AML-193 (cell line): ENCODE data around the gene ALDH8A1.

Experiments
- DNase-seq, 2 experiments: peaks; one replicate each; lab custom pipeline; 2025; lab: John Stamatoyannopoulos, UW

ALDH8A1 gene

DNA sequence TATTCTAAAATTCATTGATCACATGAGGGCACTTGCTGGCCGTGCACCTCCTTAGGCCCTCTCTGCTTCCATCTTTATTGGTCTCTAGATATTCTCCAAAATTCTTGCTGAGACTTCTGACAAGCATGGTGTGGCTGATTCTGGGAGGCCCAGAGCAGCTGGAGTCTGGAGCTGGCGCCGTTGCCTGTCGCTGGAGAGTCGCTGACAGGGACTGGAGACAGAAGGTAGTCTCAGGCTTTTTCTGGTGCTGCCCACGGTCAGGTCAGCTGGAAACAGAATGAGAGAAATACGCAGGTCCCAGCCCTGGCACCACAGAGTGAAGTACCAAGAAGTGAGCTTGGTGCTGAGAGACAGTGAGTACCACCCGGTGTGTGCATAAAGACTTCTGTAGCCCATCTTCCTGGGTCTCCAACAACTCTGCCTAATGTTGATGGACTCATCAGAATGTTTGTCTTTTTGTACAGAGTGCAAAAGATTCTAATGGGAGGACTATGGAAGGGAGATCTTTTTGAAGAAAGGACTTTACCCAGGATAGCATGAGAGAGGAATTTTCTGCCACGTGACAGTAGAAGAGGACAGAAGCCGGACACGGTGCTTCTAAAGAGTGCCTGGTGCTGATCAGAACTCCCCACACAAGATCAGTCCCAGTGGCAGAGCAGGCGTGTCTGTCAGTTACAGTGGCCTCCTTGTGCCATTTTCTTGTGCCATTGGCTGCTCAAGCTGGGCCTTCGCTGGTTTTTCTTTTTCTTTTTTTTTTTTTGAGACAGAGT, 1.8 kb upstream of the ALDH8A1 start:
- DNase-seq = no peak

DNA sequence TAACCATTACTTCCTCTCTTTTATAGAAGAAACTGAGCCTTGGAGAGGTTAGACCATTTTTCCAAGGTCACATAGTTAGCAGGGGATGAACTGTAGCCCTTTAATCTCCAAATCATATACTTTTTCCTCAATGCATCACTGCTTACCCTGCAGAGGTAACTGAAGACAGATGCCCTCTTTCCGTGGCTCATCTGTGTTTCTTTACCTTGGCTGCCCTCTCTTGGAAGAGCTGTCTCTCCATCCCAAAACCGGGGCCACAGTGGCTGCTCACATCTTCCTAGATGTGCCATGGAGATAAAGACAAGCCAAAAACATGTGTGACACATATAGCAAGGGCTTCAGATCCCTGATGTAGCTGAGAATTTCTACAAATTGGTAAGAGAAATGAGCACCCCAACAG, 581 bp upstream of the ALDH8A1 start:
- DNase-seq = no peak

DNA sequence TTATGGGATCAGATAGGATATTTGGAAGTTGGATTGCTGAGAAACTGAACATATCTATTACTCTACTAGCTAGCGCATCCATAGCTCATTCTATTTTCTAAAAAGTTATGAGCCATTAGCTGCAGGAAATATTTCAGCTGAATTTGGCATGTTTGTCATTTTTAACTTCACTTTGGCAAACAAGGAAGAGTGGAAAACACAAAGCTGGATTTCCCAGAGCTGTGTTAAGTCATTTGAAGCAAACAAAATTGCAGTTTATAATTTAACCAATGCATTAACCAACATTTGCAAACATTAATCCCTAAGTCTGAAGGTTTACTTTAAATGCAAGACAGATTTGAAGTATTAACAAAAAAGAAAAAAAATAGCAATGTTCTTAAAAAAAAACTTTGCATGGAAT, 1.2 kb downstream of the ALDH8A1 start:
- no peak for DNase-seq

DNA sequence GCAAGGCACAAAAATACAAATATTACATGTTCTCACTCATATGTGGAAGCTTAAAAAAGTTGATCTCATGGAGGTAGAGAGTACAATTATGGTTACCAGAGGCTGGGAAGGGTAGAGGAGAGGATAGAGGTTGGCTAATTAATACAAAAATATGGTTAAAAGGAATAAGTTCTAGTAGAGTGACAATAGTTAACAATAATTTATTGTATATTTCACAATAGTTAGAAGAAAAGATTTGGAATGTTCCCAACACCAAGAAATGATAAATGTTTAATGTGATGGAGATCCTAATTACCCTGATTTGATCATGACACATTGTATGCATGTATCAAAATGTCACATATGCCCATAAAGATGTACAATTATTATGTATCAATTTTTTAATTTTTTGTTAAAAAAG, 1.8 kb downstream of the ALDH8A1 start:
- no peak for DNase-seq

- no peak for DNase-seq
Observed at GRCh38 chr6:134945045-134945444, 4.9 kb downstream of the ALDH8A1 start.

DNA sequence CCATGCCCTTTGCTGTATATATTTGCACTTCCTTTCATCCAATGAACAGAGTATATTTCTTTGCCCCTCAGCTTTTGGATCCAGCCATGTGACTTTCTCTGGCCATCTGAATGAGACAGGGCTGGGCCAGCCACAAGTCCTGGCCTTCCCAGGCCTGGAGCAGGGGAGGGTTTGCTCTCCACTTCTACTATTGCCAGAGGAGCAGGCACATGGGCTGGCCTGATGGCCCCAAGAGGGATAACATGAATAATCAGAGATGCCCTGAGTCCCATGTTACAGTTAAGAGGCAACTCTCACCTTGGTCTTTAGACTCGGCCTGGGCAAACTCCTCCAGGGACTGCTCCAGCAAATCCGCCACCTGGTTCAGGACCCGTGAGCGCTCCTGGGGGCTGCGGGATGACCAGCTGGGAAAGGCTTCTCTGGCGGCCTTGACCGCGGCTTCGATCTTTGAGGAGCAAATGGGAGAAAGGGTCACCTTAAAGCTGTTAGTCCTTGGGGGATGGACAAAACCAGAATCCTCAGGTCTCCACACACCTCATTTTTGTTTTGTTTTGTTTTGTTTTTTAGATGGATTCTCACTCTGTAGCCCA, 6.3 kb downstream of the ALDH8A1 start:
- DNase-seq = no peak

DNA sequence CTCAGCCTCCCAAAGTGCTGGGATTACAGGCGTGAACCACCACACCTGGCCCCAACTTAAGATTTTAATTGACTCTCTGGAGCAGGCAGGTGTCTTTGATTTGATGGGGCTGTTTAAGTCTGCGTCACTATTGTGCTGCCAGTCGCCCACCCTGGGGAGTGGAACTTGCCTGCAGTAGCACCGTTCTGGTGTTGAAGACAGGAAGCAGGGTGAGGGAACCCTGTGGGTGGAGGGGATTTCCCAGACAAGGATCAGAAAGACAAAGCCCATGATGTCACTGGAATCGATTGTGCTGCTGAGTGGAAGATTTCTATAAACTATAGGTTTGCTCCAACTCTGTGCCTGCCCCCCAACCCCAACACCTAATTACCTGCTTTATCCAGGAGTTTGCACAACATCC, 11.0 kb downstream of the ALDH8A1 start:
- DNase-seq = no peak

- no peak for DNase-seq
Observed at GRCh38 chr6:134937426-134937825, 12.5 kb downstream of the ALDH8A1 start.

GRCh38 chr6:134936931-134937330, 13.0 kb downstream of the ALDH8A1 start:
- DNase-seq = no peak

- DNase-seq = no peak
Observed at GRCh38 chr6:134936476-134936875, 13.4 kb downstream of the ALDH8A1 start.

- DNase-seq = no peak
Observed at GRCh38 chr6:134934793-134935485, 15.0 kb downstream of the ALDH8A1 start.

DNA sequence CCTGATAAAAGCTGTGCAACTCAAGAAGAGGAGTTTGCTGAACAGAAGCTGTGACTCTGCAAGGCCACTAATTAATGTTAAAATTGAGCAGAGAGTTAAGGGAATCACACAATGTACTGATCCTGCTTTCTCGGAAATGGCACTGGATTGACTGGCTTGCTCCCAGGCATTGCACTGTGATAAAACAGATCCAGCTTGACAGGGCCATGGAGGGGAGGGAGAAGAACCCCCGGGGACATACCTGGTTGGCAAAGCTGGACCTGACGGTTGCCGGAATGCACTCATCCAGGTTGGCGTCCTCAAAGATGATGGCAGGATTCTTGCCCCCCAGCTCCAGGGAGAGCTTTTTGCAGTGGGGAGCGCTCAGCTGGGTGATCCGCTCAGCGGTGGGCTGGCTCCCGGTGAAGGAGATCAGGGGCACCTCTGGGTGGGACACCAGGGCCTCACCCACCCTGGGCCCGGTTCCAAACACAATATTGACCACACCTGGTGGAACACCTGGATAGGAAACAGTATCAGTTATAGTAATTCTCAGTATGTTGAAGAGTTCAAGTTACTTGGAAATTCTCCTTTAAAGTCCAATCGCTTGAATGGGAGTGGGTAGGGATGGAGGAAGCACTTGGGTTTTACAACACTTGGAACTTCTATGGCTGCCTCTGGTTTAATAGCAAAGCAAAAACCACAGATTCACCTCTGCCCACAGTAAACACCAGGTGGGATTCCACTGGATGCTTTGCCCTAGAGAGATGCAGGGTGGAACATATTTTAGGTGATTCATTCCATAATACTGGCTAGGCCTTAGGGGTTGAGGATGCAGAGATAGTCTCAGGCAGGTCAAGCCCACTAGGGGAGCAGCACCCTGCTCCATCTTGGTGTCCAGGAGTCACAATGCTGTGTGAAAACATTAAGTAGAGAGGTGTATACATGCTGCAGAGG, 17.1 kb downstream of the ALDH8A1 start:
- DNase-seq = no peak

GRCh38 chr6:134932098-134932497, 17.8 kb downstream of the ALDH8A1 start:
- no peak for DNase-seq

DNA sequence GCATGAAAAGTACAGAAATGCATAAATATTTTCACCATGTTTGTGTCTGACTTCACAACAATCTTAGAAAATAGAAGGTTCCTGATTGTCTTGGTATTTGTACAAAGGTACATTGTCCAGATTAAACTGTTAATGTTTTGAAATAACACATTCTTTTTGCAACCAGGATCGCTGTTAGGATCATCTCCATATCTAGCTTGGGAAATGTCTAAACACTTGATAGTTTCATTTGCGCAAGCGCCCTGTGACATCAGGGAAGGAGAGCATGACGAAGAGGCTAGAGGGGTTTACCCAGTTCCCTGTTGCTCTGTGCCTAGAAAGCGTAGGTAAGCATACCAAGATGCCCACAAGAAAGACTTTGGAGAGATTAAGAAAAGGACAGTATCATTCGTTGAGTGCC, 19.4 kb downstream of the ALDH8A1 start:
- no peak for DNase-seq

- no peak for DNase-seq
Observed at GRCh38 chr6:134928151-134928900, 21.6 kb downstream of the ALDH8A1 start.

DNA sequence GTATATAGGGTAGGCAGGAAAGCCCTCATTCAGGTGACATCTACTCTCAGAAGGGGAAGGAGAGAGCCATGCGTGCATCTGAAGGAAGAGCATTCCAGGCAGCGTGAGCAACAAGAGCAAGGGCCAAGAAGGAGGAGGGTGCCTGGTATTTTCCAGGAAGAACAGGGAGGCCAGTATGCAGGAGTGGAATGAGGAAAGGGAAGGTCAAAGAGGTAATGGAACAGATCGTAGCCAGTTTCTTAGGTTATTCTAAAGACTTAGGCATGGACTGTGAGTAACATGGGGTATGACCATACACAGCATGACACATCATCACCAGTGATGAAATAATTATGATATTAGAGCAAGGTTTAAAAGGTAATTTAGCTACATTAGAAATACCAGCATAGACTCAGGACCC, 24.1 kb downstream of the ALDH8A1 start:
- no peak for DNase-seq

- DNase-seq = no peak
Observed at GRCh38 chr6:134921721-134922261, 28.1 kb downstream of the ALDH8A1 start.

DNA sequence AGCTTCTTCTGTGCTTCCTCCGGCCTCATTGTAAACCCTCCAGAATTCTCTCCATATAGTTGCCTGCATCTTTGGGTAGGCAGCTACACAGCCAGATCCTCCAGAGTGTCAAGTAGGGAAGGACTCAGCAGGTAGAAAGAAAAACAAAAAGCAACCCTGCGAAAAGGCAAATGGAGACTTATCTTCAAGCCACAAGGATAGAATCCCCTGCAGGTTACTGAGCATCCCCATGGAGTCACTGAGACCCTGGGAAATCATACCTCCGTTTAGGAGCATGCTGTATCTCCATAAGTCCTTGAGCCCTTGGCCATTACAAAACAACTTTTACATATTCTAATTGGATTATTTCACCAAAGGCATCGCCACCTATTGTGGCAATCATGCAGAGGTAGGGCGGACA, 28.6 kb downstream of the ALDH8A1 start:
- DNase-seq = no peak

- no peak for DNase-seq
Observed at GRCh38 chr6:134920422-134920821, 29.5 kb downstream of the ALDH8A1 start.

- DNase-seq = no peak
Observed at GRCh38 chr6:134918418-134918961, 31.4 kb downstream of the ALDH8A1 start.

DNA sequence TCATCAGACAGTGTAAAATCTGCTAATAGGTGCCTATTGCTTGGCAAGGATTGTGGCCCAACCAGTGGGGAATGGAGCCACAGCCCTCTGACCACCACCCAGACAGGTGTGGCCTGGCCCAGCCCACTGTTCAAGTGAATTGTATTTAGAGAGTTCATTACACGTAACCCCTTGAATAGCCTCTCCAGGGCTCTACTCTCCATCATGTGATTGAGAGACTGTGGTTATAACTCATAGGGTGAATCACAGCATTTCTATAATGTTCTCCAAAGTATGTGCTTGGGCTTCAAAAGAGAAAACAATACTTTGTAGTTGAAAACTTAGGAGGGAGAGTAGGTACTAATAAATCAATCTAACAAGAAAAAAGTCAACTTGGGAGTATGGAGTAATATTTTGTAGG, 38.4 kb downstream of the ALDH8A1 start:
- DNase-seq = no peak
